Islet precursor cell (in vitro differentiated cells): ENCODE measurements around the gene PDZD4.

ENCODE experiments used
- DNase-seq: peaks from one replicate; pipeline ENCODE4 v3.0.0-alpha.2; 2018

The PDZD4 gene

GRCh38 chrX:153829799-153830639 lies at the start of gene PDZD4:
TSS of gene PDZD4 (minus strand) at chrX:153830544. CDS start at chrX:153830298, 246 bp downstream.
- DNase-seq, result peak; percentile 54

GRCh38 chrX:153879741-153880439 lies 49.5 kb upstream of the PDZD4 start:
- DNase-seq, result no peak

- DNase-seq, result peak; percentile 72
These were observed 48.8 kb upstream of the PDZD4 start for GRCh38 chrX:153878969-153879653.

- no peak for DNase-seq
These were observed 48.0 kb upstream of the PDZD4 start for GRCh38 chrX:153878345-153878744.

GRCh38 chrX:153877571-153878261 lies 47.4 kb upstream of the PDZD4 start:
- DNase-seq, result no peak

GRCh38 chrX:153876112-153876491 lies 45.8 kb upstream of the PDZD4 start:
- DNase-seq, result no peak

- peak; percentile 83 for DNase-seq
These were observed 45.2 kb upstream of the PDZD4 start for GRCh38 chrX:153875391-153876111.

- DNase-seq, result no peak
These were observed 44.2 kb upstream of the PDZD4 start for GRCh38 chrX:153874366-153875125.

- no peak for DNase-seq
These were observed 43.7 kb upstream of the PDZD4 start for GRCh38 chrX:153874085-153874365.

- peak; percentile 71 for DNase-seq
These were observed 43.1 kb upstream of the PDZD4 start for GRCh38 chrX:153873282-153874084.

- no peak for DNase-seq
These were observed 41.9 kb upstream of the PDZD4 start for GRCh38 chrX:153871946-153872878.

- no peak for DNase-seq
These were observed 41.1 kb upstream of the PDZD4 start for GRCh38 chrX:153871451-153871850.

GRCh38 chrX:153870791-153871360 lies 40.5 kb upstream of the PDZD4 start:
- no peak for DNase-seq

- no peak for DNase-seq
These were observed 39.9 kb upstream of the PDZD4 start for GRCh38 chrX:153870288-153870690.

- DNase-seq, result no peak
These were observed 39.3 kb upstream of the PDZD4 start for GRCh38 chrX:153869473-153870287.

- no peak for DNase-seq
These were observed 38.5 kb upstream of the PDZD4 start for GRCh38 chrX:153868576-153869472.

- DNase-seq, result no peak
These were observed 37.3 kb upstream of the PDZD4 start for GRCh38 chrX:153867671-153868070.
